GM21717 (cell line): Measurements from ENCODE around the gene COX15.
"Not testable (repeated sequence)": the region's sequence is repeated elsewhere in the genome, so short reads cannot be mapped to it uniquely, and the experiment has no call there.

ENCODE experiments used
- ATAC-seq: cut with Tn5 transposase; IDR thresholded peaks from one replicate; pipeline ENCODE4 v1.9.1; 2021; ENCODE audit warnings: mild to moderate bottlenecking, moderate library complexity; ENCODE audit not compliant: unreplicated experiment

The COX15 gene

DNA sequence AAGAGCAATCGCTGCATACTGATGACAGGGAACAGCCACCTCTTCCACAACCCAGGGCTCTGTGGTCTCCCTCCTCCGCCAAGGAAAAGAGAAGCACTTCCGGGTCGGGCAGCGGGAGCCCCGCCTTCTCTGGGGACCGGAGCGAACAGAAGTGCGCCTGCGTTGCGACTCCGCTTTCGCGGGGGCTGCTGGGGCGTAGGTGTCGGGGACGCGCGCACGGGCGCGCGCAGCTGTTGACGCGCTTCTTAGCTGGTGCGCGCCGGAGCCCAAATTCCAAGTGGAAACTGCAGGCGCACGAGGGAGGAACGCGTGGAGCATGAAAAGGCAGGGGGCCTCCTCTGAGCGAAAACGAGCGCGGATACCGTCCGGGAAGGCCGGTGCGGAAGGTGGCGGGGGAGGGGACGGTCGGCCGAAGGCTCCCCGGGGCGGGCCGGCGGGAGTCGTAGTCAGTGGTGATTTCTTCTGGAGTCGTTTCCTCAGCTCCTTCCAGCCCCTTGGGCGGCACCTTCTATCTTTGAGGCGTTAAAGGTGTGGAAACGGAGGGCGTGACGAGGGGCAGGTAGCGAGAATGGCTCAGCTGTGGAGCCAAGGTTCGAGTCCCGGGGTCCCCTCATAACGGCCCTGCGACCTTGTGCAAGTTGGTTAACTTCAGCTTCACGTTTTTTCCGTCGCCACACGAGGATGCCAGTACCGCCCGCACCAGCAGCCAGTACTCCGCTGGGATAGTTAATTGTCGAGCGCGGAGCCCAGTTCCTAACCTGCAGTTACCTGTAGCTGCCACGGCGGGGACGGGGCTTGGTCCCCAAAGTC is at the start of gene COX15, which contains the start of gene CUTC:
TSS of gene COX15 (minus strand) at position 95 of the 810 bp plus-strand sequence. CDS start at position 17, 78 bp downstream.
TSS of gene CUTC (plus strand) at position 202 of the 810 bp plus-strand sequence. CDS start at position 317, 115 bp downstream.
- peak; percentile 85 for ATAC-seq

DNA sequence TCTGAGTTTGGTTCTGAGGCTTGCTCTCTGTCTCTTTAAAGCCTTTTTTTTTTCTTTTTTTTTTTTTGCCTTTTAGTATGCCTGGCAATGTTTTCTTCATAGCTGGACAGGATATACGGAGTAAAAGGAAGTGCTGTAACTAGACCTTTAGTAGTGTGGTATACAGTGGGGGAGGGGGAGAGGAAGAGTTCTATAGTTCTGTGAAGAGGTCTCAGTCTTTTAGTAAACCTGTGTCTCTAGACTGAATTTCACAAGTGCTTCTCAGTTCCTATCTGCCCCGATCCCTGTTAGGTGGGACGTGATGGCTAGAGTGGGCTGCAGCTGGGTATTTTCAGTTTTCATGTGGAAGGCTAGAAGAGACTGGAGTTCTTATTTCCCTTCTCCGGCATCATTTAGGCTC is 47.4 kb upstream of the COX15 start:
- ATAC-seq: no peak

DNA sequence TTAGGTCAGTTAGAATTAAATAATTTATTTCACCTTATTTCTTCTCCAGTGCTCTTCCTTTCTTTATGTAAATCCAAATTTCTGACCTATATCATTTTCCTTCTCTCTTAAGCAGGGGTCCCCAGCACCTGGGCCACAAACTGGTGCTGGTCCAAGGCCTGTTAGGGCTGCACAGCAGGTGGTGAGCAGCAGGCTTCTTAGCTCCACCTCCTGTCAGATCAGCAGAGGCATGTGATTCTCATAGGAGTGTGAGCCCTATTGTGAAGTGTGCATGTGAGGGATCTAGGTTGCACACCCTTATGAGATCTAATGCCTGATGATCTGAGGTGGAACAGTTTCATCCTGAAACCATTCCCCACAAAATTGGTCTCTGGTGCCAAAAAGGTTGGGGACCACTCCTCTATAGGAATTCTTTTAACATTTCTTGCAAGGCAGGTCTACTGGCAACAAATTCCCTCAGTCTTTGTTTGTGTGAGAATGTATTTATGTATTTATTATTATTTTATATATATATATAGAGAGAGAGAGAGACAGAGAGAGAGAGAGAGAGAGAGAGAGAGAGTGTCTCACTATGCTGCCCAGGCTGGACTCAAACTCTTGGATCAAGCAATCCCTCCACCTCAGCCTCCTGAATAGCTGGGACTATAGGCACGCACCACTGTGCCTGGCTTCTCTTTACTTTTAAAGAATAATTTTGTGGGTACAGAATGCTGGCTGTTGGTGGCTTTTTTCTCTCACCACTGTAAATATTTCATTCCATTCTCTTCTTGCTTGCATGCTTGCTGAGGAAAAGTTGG is 46.2 kb upstream of the COX15 start:
- no peak for ATAC-seq

DNA sequence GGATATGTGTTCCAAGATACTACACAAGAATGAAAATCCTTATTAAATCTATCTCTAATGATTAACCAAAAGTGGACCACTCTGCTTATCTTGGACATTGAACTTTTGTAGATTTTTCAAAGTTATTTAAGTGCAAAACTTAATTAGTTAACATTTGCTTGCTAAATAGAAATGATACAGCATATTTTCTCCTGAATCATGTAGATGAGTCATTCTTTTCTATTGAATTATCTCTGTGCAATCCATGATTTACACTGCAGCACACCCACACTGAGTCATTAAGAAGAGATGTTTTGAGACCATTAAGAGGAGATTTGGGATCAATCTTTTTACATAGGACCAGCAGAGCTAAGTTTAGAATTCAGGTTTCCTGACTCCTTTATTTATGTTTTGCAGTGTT is 43.9 kb upstream of the COX15 start:
- no peak for ATAC-seq

DNA sequence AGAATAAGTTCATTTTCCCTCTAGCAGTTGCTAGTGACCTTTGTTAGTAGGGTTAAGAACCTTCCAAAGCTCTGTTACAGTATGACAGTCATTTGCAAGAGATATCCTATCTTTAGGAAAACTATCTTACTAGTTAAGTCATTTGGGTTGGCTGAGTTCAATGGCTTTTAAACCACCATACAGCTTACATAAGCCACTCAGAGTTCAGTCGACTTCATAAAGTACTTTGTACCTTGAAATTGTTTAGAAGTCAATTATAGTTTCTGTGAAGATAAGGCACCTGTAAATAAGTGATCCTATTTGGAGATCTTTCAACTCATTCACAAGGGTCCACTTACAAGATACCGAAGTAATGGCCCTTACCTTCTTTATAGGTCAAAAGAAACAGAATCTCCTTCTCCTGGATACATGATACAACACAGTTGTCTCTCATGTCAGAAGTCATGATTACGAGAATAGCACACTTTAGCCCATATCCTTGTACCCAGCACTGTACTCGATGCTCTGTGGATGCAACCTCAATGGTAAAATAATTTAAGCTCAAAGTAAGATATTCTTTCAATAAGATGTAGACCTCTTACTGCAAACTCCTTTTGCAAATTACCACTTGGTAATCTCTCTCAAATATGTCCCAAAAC is 38.6 kb upstream of the COX15 start:
- no peak for ATAC-seq

DNA sequence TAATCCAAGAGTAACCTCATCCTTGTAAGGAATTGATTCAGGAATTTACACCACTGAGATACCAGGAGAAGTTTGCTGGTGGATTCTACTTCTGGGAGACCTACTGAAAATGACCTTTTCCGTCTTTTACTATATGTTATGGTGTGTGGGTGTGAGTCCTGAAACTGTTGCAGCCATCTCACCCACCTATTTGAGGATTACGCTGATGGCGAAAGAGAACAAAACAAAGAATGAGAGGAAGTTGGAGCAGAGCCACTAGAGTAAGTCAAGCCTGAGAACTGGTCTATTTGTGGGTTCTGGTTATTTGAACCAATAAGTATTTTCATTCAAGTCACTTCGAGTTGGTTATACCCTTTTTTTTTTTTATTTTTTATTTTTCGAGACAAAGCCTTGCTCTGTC is 37.8 kb upstream of the COX15 start:
- ATAC-seq: no peak

DNA sequence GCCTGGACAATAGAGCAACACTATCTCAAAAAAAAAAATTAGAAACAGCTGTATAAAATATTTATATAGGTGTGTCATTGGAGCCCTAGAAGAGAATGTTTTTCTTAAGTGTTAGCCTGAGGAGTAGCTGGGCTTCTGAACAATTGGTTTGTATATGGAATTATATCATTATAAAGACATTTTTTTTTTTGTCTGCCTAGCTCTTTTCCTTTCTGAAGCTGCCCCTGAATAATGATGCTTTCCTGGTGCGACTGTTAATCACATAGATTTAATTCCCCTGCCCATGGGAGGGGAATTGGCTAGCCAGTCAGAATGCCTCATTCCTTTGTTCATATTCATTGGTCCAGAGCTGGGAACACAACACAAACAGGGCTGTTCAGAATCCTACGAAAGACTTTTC is 36.6 kb upstream of the COX15 start:
- ATAC-seq: no peak

DNA sequence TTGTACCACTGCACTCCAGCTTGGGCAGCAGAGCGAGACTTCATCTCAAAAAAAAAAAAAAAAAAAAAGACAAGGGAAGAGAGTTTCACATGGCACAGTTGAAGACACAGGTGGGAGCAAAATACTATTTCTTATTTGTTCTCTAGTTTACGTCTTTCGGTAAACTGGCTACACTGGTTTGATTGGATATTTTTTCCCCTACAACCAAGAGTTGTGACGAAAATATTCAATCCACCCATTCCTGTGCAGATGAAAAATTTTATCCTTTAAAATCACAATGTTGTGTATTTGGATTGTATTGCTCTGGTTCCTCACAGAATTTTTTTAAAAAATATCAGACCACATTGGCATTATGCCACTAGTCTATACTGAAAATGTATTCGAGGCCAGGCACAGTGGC is 36.0 kb upstream of the COX15 start:
- ATAC-seq: no peak

DNA sequence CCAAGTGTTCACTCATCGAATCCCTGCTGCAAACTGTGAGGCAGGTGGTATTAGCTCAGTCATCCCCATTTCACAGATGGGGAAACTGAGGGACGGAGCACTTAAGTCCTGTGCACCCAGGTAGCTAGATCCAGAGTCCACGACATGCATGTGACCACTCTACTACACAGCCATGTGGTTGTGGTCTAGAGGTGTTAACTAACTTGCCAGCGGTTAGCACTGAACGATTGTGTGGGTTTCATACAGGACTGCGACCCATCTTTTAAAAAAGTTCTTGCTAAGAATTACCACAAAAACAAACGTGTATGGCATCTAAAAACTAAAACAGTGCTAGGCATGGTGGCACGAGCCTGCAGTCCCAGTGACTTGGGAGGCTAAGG is 34.4 kb upstream of the COX15 start:
- peak; percentile 80 for ATAC-seq

DNA sequence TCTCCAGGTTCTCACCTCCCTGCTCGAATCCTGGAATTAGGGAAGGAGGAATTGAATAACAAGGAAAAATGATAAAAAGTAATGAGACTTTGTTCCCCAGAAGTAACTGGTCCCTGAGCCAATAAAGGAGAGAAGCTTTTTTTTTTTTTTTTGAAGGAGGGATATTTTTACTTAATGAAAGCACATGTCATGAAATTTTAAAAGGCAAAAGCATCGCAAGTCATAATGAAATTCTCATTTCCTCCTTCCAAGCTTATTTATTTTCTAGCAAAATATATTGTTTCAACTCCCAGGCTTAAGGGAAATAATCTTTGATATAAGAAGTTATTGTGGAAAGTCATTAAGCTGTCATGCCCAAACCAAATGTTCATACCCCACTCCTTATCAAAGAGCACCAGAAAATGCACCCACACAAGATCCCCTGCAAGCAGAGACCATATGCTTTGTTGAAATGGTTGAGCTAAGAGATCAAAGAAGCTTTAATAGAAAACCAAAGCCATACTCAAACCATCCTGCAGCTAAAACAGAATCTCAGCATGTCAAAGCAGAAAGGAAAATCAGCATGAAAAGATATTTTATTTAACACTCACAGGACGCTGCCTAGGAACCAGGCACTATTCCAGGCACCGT is 33.9 kb upstream of the COX15 start:
- no peak for ATAC-seq

DNA sequence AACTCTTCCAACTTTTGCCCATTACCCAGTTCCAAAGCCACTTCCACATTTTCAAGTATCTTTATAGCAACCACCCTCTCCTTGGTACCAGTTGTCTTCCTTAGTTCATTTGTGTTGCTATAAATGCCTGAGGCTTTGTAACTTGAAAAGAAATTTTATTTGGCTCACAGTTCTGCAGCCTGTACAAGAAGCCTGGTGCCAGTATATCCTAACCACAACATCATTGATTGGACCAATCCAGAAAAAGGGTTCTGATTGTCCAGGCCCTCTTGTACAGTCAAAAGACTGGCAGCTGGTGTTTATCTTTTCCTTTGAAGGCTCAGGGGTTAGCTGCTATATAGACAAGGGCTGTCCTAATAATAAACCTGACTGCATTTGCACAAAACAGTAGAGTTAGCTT is 29.4 kb upstream of the COX15 start:
- no peak for ATAC-seq

DNA sequence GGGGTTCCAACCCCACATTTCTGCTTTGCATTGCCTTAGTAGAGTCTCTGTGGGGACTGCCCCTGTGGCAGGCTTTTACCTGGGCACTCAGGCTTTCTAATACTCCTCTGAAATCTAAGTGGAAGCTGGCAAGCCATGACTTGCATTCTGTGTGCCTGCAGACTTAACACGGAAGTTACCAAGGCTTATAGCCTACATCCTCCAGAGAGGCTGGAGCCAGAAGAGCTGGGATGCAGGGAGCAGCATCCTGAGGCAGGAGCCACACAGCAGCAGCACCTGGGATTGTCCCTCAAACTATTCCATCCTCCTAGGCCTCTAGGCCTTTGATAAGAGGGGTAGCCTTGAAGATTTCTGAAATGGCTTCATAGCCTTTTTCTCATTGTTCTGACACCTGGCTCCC is 28.4 kb upstream of the COX15 start:
- ATAC-seq: no peak

DNA sequence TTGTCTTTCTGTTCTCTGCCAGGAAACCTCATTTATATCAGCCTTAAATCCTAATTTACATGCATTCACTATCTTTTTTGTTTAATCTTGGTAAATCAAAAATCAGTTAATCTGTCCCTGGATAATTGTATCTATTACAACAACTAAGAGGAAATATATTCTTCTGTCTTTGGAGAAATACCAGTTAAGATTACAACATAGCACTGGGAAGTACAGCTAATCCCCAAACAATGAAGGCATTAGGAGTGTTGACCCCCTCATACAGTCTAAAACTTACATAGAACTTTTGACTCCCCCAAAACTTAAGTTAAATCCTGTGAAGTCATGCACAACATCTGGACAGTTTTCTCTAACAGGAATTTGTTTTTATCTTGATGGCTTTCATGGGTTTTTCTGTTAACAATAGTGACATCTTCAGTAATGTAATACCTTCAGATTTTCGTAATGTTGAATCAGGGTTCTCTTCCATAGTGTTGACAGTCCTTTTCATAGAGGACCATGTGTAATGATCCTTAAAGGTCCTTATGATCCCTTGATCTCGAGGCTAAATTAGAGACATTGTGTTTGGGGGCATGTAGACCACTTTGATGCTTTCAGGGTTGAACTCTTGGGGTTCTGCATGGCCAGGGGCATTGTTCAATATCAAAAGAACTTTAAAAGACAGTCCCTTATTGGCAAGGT is 26.4 kb upstream of the COX15 start:
- no peak for ATAC-seq

DNA sequence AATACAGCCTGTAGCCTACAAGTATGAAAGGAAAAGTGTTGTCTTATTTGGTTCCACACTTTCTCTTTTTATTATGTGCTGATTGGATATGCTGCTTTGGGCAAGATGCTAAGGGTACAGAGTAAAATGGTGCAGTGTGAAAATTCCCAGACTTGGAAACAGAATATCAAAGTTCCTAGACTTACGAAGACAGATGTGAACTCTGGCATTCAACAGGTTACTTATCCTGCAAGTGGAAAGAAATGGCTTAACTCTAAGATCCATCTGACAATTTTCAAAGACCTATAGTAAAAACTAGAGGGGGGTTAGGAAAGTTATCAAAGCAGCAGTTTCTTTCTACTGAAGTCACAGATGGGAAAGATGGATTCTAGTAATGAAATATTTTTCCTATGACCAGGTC is 24.2 kb upstream of the COX15 start:
- no peak for ATAC-seq

DNA sequence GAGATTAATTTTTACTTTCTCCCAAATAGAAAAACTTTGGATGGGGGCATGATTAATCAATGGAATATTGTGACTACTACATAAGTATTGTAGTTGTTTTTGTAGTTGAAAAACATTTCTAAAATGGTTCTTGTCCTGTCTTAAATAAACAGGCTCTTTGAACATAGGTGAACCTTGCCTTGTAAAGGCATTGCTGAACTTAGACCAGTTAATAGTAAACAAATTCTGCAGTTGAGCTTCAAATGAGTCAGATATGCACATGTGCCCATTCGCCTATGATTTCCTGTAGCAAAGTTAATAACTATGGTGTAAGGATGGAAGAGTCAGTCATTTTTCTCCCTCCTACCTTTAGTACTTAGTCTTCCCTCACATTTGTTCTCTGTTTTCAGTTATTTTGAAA is 22.7 kb upstream of the COX15 start:
- no peak for ATAC-seq

DNA sequence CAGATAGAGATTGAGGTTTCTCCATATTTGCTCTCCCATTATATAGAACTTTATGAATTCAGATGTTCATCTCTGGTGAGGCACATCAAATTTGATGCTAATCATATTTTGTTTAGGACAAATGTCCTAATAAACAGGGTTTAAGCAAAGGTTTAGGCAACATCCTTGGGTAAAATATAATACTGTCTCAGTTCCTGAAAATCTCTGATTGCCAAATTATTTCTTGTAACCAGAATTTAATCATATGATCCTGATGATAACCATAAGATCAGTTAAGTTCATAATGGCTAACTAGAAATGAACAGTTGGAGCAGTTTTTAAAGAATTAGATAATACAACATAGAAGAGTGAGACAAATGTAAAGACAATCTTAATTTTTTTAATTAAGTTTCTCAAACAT is 18.7 kb upstream of the COX15 start:
- no peak for ATAC-seq

DNA sequence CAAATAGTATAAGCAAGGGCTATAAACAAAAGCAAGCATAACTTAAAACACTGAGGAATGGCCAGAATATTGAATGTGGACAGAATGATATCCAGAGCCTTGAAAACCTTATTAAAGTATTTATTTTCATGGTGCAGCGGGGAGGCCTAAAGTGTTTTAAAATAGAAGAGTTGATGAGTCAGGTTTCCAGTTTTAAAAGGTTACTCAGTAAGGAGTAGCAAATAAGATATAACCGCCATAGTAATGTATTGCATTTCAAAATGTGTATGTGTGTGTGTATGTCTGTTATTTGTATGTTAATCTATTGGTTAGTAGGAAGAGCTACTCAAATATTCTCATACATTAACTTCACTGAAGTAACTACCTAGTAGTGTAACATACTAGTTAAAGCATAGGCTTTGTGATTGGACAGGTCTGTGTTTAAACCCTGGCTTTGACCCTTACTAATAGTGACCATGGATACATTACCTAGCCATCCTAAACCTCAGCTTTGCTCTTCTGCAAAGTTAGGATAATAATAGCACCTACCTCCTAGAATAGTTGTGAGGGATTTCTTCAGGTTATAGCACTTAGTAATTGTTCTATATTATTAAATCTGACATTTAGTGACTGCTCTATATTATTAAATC is 17.0 kb upstream of the COX15 start:
- ATAC-seq: no peak

DNA sequence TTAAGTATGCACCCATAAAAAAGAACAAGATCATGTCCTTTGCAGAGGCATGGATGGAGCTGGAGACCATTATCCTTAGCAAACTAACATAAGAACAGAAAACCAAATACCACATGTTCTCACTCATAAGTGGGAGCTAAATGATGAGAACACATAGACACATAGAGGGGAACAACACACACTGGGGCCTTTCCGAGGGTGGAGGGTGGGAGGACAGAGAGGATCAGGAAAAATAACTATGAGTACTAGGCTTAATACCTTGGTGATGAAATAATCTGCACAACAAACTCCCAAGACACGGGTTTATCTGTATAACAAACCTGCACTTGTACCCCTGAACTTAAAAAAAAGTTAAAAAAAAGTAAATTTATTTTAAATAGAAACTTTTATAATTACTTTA is 14.2 kb upstream of the COX15 start:
- not testable (repeated sequence) for ATAC-seq

DNA sequence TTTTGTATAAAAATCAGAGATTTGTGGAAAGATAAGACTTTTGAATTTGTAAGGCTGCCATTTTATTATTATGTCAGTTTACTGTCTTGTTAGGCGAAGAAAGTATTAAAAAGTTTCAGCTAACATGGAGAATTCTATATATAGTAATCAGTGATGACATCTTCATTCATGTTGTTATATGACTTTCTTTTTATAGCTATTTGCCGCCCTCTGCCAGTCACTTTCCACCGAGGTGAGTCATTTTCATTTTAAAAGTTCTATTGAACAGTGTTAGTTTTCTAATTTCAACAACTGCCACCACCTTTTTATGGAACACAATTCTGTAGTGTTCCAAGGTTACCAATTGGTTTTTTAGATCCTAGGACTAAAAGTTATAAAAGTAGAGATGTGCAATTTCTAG is 11.9 kb upstream of the COX15 start:
- no peak for ATAC-seq

DNA sequence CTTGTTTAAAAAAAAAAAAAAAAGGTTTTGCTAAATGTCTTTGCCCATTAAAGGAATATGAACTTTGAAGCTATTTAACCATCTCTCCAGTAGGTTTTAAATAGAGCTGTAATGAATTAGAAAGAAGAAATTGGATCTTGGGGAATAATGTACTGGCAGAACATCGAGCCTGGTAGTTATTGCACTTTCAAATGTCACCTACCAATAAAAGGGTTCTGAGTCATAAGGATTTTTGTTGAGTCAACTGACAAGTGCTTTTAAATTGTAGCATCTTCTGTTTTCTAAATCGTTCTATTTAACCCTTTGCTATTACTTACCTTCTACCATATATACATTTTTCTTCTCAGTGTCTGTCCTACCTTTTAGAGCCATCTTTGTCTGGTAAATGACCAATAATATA is 10.8 kb upstream of the COX15 start:
- ATAC-seq: no peak
